Ishikawa (cell line): ENCODE results near the gene BAZ2B.

ENCODE experiments used
- CEBPB ChIP-seq: IDR thresholded peaks from 2 replicates; pipeline ENCODE4 v1.6.1; 2012
- CREB1 ChIP-seq: IDR thresholded peaks from 2 replicates; pipeline ENCODE4 v1.6.1; 2012; ENCODE audit warnings: low read depth
- EGR1 ChIP-seq: IDR thresholded peaks from 2 replicates; pipeline ENCODE4 v1.6.1; 2012
- EP300 ChIP-seq: IDR thresholded peaks from 2 replicates; pipeline ENCODE4 v1.6.1; 2012; ENCODE audit warnings: borderline replicate concordance
- FOXM1 ChIP-seq: IDR thresholded peaks from 2 replicates; pipeline ENCODE4 v1.6.1; 2012; ENCODE audit warnings: low read depth, borderline replicate concordance
- MAX ChIP-seq: IDR thresholded peaks from 2 replicates; pipeline ENCODE4 v1.6.1; 2012
- NFIC ChIP-seq: IDR thresholded peaks from 2 replicates; pipeline ENCODE4 v1.6.1; 2012
- RAD21 ChIP-seq: IDR thresholded peaks from 2 replicates; pipeline ENCODE4 v1.6.1; 2012; ENCODE audit warnings: low read depth
- REST ChIP-seq: IDR thresholded peaks from 2 replicates; pipeline ENCODE4 v1.6.1; 2012; ENCODE audit warnings: low read depth, mild to moderate bottlenecking
- TAF1 ChIP-seq: IDR thresholded peaks from 2 replicates; pipeline ENCODE4 v1.6.1; 2012; ENCODE audit warnings: low read depth, mild to moderate bottlenecking
- TCF12 ChIP-seq: IDR thresholded peaks from 2 replicates; pipeline ENCODE4 v1.6.1; 2012; ENCODE audit warnings: low read depth
- TEAD4 ChIP-seq: IDR thresholded peaks from 2 replicates; pipeline ENCODE4 v1.6.1; 2012
- USF1 ChIP-seq: IDR thresholded peaks from 2 replicates; pipeline ENCODE4 v1.6.1; 2012
- YY1 ChIP-seq: IDR thresholded peaks from 2 replicates; pipeline ENCODE4 v1.6.1; 2012; ENCODE audit warnings: low read depth
- ZBTB7A ChIP-seq: IDR thresholded peaks from 2 replicates; pipeline ENCODE4 v1.6.1; 2012; ENCODE audit warnings: low read depth

The BAZ2B gene

GRCh38 chr2:159562248-159562647 lies 54.1 kb downstream of the BAZ2B start:
- TF ChIP-seq CREB1 (no peak), FOXM1 (no peak), EGR1 (no peak), EP300 (no peak), ZBTB7A (no peak), USF1 (no peak), TAF1 (no peak), NFIC (no peak), TCF12 (no peak), TEAD4 (no peak), CEBPB (no peak), YY1 (no peak), MAX (no peak), RAD21 (no peak), REST (no peak)

- TF ChIP-seq CEBPB (no peak), TEAD4 (no peak), RAD21 (no peak), MAX (no peak)
Observed at GRCh38 chr2:159561786-159562185, 54.6 kb downstream of the BAZ2B start.

- TF ChIP-seq EGR1 (no peak), EP300 (no peak), USF1 (no peak), YY1 (no peak), CREB1 (no peak), REST (no peak), TAF1 (no peak), RAD21 (no peak)
Observed at GRCh38 chr2:159561242-159561641, 55.1 kb downstream of the BAZ2B start.

- TF ChIP-seq YY1 (no peak), RAD21 (no peak), ZBTB7A (no peak), EP300 (no peak), TCF12 (no peak), CEBPB (no peak), NFIC (no peak), FOXM1 (no peak), REST (no peak), MAX (no peak), TAF1 (no peak), CREB1 (no peak), EGR1 (no peak), USF1 (no peak), TEAD4 (no peak)
Observed at GRCh38 chr2:159559034-159559433, 57.3 kb downstream of the BAZ2B start.

GRCh38 chr2:159558479-159558878 lies 57.9 kb downstream of the BAZ2B start:
- TF ChIP-seq RAD21: no peak
- TF ChIP-seq NFIC: no peak
- no peak for TF ChIP-seq USF1
- no peak for TF ChIP-seq TCF12
- TF ChIP-seq MAX: no peak
- TF ChIP-seq EGR1: no peak
- TF ChIP-seq ZBTB7A: no peak
- TF ChIP-seq FOXM1: no peak
- no peak for TF ChIP-seq EP300
- no peak for TF ChIP-seq YY1
- no peak for TF ChIP-seq TEAD4
- no peak for TF ChIP-seq CEBPB
- no peak for TF ChIP-seq REST
